NCI-H2171 (cell line): ENCODE measurements around the gene MOB2.

Experiments used
- DNase-seq: peaks from one replicate; lab custom pipeline; 2025; lab: John Stamatoyannopoulos, UW

The MOB2 gene

DNA sequence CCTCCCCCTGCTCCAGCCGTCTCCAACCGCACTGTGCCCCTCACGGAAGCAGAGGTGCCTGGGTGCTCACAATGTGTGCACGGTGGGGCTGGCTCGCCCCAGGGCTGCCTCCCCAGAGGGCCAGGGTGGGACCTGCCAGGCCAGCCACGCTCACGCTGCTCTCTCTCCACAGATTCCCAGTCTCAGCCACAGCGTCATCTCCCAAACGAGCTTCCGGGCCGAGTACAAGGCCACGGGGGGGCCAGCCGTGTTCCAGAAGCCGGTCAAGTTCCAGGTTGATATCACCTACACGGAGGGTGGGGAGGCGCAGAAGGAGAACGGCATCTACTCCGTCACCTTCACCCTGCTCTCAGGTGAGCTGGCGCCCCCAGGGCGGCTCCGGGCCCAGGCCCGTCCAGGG lies 30.4 kb downstream of the MOB2 start:
- DNase-seq = no peak

GRCh38 chr11:1455763-1456060 lies 30.9 kb downstream of the MOB2 start:
- no peak for DNase-seq

- DNase-seq = no peak
Measured at GRCh38 chr11:1455032-1455762, 31.4 kb downstream of the MOB2 start.

GRCh38 chr11:1454576-1454975 lies 32.0 kb downstream of the MOB2 start:
- no peak for DNase-seq

DNA sequence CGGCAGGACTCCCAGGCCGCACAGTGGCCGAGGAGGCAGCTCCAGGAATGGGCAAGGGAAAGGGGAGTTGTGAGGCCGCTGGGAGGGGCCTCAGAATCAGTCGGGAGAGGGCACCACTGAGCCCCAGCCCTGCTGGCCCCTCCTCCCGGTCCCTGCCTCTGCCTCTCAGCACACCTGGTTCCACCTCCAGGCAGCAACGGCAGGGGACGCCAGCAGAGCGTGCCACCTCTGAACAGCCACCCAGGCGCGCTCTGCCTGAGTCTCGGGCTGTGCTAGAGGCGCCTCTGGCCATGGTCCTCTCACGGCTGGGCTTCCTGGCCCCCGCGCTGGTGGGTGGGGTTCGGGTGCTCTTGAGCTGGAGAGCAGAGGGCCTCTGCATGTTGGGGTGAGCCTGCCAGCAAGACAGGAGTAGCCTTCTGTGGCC lies 33.0 kb downstream of the MOB2 start:
- no peak for DNase-seq

GRCh38 chr11:1452744-1453143 lies 33.8 kb downstream of the MOB2 start:
- DNase-seq = no peak

DNA sequence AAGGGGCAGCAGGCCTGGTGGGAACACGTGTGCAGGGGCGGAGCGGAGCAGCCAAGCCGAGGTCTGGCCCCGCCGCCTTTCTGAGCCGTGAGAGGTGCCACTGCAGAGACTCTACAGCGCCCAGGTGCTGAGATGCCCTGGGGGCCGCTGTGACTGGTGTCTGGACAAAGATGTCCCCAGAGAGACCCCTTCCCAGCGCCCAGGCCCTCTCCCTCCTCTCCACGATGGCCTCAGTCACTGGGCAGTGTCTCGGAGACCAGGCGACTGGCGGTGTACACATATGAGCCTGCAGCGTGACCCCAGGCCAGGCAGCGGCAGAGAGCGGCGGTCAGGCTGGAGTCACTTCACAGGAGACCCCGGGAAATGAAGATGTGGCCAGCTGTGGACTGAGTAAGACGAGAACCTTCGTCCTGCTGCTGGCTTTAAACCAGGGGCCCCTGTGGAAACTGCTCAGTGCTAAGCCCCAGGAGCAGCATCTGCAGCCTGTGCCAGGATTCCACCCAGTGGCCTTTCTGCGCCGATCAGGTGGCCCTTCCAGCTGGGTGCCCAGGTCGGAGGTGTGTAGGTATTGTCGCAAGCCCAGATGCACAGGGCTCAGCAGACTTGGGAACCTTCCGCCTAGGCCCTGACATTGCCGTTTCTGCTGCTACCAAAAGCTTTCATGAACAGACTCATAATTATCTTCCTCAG lies 34.7 kb downstream of the MOB2 start:
- no peak for DNase-seq

DNA sequence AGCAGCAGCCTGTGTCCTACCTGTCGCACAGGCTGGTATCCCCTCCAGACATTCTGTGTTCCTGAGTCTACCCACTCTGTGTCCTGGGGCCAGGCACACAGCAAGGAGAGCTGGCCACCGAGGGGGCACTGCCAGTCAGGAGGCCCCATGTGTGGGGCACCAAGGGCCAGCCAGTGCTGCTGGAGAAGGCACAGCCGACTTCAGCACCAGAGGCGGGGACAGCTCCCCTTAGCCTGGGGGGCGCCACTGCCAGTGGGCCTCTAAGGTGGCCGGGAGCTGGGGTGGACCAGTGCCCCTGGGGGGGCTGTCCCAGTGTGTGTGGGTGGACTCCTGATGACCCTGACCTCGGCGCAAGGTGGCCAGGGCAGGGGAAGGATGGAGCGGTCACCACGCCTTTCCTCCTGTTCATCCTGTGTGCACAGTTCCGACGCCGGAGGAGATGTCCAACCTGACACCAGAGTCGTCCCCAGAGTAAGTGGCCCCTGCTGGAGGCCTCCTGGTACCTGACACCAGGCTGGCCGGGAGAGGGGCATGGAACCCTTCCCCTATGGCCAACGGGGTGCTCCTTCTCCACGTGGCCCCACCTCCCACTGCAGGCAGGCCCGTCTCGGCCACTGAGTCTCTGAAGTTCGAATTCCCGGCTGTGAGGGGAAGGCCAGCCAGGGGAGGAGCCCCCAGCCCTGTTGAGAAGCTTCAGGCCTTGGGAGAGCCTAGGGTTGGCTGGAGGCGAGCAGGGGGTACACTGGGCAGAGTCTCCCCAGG lies 35.4 kb downstream of the MOB2 start:
- no peak for DNase-seq

DNA sequence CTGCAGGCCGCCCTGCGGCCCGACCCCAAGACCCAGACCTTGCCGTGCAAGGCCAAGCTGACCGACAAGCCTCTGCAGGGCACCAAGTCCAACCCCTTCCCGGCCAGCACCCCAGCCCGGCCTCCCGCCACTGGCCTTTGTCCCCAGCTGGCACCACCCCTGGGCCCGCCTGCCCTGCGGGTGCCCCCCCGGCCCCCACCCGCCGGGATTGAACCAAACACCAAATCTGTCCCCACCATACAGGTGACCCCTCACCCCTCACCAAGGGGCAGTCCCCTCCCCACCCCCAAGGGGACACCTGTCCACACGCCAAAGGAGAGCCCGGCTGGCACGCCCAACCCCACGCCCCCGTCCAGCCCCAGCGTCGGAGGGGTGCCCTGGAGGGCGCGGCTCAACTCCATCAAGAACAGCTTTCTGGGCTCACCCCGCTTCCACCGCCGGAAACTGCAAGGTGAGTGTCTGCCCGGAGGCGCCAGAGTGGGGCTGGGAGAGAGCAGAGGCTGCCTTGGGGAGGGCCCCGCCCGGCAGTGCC lies 36.2 kb downstream of the MOB2 start:
- no peak for DNase-seq

DNA sequence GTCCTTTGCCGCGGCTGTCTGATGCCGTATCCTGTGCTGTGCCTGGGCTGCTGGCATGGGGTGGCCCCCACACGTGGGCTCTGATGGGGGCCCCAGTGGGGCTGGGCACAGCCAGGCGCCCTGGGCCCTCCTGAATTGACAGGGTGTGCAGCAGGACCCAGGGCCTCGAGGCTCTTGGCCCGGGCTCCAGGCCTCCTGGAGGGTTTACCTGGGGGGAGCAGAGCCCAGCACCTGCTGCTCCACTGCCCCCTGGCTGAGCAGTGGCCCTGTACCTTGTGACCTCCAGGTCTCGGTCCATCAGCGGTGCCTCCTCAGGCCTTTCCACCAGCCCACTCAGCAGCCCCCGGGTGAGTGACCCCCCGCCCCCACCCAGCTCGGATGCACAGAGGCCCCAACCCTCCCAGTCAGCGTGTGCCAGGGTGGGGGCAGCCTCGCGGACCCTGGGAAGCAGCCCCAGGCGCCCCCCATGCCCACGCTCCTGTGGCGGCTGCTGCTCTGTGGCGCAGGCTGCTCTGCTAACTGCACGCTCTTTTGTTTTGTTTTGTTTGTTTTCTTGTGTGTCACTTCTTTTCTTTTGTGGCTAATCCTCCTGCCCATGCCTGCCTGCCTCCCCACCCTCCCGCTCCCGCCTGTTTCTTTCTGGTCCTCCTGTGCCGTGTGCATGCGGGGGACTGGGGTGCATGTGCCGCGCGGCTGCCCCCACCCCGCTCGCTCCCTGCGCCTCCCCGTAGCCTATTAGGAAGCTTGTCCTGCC lies 36.9 kb downstream of the MOB2 start:
- DNase-seq = no peak

DNA sequence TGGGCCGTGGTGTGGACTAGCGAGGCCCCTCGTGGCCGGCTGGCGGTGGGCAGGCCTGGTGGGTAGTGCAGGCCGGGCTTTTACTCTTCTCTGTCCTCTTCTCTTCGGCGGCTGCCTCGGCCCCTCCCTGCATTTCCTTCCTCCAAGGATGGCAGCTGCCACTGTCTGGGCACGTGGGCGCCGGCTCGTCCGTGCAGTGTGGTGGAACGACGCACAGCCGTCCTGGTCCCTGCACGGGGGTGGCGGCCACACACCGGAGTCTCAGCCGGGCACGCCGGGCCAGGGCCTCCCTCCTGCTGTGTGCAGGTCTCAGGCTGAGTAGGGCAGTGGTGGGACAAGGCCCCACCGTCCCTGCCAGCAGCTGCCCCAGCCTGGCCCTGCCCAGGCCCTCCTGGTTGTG lies 37.7 kb downstream of the MOB2 start:
- no peak for DNase-seq

DNA sequence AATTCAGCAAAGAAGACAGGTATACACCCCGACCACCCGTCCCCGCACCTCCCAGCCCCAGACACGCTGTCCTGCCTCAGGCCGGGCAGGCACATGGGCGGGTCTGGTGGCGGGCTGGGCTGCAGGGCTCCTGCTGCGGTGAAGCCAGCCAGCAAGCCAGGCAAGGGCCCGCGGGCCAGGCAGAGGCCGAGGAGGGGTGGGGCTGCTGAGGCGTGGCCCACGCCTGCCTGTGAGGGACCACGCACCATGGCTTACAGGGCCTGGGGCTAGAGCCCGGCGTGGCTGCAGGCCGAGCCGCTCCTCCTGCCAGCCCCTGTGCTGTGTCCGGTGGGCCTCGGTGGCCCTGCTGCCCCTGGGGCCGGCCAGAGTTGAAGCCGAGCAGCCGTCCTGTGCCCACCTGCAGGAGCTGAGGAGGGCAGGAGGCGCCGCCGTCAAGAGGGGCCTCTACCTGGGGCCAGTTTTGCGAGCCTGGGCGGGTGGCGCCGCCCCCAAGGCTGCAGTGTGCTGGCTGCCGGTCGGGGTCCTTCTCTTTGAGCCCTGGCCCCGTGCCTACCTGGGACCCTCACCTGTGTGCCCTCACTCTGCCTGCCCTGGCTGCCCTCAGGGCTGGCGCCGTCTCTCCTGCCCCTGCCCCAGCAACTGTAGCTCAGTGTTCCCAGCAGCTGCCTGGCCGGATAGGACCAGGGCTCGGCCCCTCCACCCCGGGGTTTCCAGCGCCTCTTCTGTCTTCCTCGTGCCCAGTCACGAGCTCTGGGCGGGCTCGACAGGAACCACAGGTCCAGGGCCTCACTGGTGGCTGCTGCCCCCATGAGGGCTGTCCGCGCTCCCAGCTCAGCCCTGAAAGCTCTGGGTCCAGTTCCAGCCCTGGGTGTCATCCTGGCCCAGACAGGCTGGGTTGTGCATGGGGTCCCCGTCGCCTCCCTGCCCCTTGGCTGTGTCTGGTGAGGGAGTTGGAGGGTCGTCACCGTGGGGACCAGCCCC lies 38.4 kb downstream of the MOB2 start:
- no peak for DNase-seq

- DNase-seq = no peak
Measured at GRCh38 chr11:1446623-1447022, 40.0 kb downstream of the MOB2 start.

DNA sequence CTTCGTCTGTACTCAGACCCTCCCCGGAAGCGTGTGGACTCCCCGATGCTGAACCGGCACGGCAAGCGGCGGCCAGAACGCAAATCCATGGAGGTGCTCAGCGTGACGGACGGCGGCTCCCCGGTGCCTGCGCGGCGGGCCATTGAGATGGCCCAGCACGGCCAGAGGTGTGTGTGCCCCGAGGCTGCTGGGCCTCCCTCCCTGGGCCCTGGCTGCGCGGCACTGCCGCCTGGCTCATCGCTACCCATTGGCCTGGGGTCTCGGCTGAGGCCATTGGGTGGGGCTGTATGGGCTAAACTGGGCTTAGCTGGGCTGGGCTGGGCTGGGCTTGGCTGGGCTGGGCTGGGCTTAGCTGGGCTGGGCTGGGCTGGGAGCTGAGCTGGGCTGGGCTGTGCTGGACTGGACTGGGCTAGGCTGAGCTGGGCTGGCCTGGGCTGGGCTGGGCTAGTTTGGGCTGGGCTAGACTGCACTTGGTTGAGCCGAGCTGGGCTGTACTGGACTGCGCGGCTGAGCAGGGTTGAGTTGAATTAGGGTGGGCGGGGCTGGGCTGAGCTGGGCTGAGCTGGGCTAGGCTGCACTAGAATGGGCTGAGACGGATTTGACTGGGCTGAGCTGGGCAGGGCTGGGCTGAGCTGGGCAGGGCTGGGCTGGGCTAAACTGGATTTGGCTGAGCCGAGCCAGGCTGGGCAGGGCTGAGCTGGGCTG lies 40.7 kb downstream of the MOB2 start:
- DNase-seq = no peak

GRCh38 chr11:1444823-1445422 lies 41.7 kb downstream of the MOB2 start:
- DNase-seq = no peak

GRCh38 chr11:1444321-1444720 lies 42.3 kb downstream of the MOB2 start:
- no peak for DNase-seq

DNA sequence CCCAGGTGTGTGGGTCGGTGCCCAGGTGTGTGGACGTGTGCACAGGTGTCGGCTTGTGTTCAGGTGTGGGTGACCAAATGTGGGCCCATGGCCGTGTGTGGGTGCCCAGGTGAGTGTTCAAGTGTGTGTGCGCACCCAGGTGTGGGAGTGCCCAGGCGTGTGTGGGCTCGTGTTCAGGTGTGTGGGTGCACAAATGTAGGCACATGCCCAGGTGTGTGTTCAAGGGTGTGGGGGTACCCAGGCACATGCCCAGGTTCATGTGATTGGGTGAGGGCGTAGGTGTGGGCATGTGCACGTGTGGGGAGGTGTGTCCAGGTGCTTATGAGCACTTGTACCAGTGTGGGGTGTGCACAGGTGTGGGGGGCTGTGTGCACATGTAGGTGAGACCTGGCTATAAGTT lies 42.8 kb downstream of the MOB2 start:
- DNase-seq = no peak

GRCh38 chr11:1442807-1443366 lies 43.7 kb downstream of the MOB2 start:
- no peak for DNase-seq

- no peak for DNase-seq
Measured at GRCh38 chr11:1442163-1442562, 44.4 kb downstream of the MOB2 start.

- no peak for DNase-seq
Measured at GRCh38 chr11:1440496-1440895, 46.1 kb downstream of the MOB2 start.
